Mucosa of gallbladder (tissue), 1 donor: ENCODE results near the gene SIRT3. TPM values are rescaled to one million over a fixed set of nuclear protein-coding genes. Genes with fewer than 3 reads are reported as not detected.

Experiments used
- DNase-seq: peaks from one replicate; pipeline ENCODE4 v3.0.0-alpha.2; 2020; ENCODE audit warnings: low spot score
- total RNA-seq: library from RNA; stranded (reverse); gene quantifications from one replicate; pipeline ENCODE4 v1.2.1, GENCODE V29; 2021
- donor health status: DM: no; HTN: no; CAD: no.

Gene SIRT3
- 19.0 TPM for total RNA-seq

DNA sequence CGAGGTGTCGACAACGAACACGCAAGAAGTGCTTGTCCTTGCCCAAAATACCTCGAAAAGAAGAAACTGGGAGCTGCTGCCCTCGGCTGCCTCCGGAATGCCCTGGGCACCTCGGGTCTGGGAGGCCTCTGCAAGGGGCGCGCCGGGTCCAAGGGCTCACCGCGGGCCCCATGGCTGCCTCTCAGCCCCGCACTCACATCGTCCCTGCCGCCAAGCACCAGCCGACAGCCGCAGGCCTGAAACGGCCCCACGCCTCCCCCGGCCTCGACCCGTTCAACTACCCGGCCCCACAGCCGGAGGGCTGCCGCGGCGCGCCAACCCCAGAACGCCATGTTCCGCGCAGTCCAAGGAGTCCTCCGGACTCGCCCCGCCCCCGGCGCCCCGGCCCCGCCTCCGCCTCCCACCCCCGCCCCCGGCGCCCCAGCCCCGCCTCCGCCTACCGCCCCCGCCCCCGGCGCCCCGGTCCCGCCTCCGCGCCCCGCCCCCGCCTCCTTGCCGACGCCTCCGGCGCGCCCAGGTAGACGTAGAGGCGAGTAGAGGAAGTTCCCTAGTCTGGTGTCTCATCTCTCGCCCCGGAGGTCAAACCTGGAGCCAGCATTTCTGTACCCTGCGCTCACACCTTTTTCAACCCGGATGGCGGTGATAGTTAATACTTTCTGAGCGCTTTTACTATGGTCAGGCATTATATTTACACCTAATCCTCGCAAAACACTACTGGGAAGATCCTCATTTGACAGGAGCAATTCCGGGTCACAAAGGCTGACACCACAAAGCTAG is at the start of gene SIRT3:
Gene SIRT3, minus strand, starts transcription at position 346 of the 777 bp plus-strand sequence. Its CDS starts 14 bp downstream, at position 332.
- peak; percentile 86 for DNase-seq

DNA sequence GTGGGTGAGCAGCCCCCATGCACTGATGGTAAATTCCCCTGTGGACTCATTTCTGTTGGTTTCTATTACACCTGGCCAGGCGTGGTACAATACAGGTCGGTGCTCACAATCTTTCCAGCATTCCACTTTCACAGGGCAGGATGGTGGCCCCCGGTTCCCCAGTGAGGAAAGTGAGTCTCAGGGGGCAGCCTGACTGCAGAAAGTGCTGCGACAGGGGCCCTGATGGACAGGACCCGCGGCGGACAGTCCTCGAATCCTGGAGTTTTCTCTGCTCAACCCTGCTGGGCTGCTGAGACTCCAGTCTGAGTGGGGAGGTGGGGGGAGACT is 49.7 kb upstream of the SIRT3 start:
- DNase-seq, result no peak

DNA sequence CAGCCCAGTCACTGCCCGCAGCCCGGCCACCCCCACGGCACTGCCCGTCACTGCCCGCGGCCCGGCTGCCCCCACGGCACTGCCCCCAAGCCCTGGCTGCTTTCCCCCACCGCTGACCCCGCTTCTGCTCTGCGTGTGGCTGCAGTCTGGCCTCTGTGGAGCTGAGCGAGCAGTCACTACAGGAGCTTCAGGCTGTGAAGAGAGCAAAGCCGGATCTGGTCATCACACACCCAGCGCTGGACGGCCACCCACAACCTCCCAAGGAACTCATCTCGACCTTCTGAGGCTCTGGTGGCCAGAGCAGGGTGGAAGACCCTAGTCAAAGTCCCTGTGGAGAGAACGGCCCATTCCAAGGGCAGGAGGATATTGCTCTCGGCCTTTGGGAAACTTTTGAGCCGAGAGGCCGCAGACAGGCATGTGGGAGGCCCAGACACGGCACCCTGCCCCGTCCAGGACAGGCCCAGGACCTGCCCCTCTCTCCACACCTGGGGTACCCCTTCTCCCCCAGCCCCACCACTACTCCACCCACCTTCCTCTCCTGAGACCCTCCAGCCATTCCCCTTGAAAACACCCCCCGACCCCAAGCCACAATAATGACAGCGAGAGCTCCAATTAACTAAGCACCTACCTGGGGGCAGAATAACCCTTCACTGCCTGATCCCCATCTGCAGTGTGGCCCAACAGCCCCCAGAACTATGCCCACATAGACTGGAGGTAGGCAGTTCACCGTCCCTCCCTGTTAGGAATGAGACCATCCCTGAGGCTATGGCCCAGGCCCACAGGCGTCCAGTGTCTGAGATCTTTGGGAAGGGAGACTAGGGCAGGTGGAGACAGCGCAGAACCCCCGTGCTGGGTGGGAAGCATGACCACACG is 49.1 kb upstream of the SIRT3 start:
- no peak for DNase-seq

DNA sequence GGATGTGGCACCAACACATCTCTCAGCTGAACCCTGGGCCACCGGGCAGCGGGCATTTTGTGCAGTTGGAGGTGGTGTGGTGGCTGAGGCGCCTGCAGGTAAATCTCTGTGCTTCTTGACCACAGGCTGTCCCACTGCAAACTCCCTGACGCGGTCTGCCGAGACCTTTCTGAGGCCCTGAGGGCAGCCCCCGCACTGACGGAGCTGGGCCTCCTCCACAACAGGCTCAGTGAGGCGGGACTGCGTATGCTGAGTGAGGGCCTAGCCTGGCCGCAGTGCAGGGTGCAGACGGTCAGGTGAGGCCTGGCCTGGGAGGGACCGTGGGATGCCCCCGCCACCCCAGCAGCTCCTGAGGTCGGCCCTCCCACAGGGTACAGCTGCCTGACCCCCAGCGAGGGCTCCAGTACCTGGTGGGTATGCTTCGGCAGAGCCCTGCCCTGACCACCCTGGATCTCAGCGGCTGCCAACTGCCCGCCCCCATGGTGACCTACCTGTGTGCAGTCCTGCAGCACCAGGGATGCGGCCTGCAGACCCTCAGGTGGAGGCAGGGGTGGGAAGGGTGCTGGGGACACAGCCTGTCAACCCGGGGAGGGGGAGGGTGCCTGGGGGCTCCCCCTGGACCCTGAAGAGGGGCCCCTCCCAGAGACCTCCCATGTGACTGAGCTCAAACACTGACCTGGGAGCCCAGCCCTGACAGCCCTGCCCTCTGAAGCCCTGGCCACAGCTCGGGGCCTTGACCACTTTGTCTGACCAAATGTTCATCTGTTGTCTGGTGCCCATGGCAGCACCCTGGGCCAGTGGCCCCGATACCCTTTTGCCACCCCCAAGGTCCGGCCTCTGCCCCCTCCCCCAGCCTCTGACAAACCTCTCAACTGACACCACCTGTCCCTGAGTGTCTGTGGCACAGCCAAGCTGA is 48.2 kb upstream of the SIRT3 start:
- DNase-seq, result no peak

DNA sequence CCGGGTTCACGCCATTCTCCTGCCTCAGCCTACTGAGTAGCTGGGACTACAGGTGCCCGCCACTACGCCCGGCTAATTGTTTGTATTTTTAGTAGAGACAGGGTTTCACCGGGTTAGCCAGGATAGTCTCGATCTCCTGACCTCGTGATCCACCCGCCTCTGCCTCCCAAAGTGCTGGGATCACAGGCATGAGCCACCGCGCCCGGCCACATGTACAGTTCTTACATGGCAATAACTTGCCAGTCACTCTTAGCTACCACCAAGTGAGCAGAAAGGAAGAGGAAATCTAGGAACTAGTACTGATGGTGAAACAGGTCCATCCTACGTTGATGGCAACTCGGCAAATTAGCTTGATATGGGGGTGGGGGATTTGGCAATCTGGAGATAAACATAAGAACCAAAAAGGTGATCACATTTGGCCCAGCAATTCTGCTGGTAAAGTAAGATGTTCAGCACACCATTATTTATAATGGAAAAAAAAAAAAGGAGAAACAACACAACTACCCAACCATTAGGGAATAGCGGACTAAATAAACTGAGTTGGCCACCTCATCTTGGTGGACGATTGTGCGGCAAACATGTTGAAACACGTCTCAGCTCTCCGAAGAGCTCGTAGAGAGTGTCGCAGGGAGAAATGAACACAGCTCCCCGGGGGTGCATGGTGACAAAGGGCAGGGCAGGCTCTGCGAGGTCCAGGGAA is 47.4 kb upstream of the SIRT3 start:
- DNase-seq, result no peak

DNA sequence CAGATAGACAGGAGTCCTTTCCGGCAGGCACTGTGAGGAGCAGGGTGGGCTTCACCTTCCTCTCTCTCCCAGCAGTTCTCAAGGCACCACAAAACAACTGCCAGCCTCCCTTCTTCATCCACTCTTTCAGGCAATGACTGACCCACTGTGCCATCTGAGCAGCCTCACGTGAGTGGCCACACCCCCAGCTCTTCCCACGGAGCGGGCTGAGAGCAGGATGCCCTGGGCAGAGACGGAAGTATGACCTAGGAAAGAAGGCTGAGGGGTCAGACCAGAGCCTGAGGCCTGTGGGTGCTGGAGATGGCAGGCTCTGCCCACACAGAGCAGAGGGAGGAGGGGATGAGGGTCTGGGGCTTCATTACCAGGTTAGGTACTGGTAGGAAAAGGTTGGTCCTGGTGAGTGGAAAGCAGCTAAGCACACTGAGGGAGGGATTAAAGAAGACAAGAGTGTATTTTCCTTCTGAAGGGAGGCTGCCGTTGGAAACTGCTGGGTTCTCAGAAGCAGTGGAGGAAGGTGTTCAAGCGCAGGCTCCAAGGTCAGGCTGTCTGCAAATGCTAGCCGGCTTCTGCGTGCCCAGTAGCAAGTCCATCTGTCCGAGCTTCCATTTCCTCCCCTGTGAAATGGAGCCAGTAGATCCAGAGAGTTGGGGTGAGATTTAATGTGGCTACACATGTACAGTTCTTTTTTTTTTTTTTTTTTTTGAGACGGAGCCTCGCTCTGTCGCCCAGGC is 46.7 kb upstream of the SIRT3 start:
- DNase-seq, result no peak

DNA sequence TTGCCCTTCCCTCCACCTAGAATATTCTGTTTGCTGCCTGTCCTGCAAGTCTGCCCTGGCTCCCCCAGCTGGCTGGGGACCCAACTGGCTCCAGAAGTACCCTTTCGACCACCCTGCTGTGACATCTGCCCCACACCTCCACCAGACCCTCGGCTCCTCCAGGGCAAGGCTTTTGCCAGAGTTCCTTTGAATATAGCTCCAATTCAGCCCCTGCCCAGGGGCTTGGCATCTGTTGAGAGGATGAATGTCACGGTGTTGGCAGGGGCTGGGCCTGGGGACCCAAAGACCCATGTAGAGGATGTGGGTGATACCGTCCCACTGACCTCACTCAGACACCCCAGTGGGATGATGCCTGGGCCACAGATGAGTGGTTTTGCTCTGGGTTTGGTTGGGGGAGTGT is 46.0 kb upstream of the SIRT3 start:
- no peak for DNase-seq

DNA sequence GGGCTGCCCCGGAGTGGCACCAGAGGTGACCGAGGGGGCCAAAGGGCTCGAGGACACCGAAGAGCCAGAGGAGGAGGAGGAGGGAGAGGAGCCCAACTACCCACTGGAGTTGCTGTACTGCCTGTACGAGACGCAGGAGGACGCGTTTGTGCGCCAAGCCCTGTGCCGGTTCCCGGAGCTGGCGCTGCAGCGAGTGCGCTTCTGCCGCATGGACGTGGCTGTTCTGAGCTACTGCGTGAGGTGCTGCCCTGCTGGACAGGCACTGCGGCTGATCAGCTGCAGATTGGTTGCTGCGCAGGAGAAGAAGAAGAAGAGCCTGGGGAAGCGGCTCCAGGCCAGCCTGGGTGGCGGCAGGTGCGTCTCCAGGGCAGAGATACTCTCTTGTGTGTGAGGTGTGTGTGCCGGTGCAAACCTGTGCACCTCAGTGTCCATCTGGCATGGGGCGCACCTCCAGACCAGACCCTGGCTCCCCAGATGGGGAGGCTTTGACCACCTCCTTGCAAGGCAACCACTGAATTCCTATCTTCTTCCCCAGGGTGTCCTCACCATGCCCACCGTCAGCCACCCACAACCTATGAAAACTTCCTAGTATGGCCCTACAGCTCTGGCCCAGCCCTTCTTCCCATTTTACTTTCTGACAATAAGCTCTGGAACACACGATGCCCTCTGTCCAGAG is 45.5 kb upstream of the SIRT3 start:
- DNase-seq, result no peak

DNA sequence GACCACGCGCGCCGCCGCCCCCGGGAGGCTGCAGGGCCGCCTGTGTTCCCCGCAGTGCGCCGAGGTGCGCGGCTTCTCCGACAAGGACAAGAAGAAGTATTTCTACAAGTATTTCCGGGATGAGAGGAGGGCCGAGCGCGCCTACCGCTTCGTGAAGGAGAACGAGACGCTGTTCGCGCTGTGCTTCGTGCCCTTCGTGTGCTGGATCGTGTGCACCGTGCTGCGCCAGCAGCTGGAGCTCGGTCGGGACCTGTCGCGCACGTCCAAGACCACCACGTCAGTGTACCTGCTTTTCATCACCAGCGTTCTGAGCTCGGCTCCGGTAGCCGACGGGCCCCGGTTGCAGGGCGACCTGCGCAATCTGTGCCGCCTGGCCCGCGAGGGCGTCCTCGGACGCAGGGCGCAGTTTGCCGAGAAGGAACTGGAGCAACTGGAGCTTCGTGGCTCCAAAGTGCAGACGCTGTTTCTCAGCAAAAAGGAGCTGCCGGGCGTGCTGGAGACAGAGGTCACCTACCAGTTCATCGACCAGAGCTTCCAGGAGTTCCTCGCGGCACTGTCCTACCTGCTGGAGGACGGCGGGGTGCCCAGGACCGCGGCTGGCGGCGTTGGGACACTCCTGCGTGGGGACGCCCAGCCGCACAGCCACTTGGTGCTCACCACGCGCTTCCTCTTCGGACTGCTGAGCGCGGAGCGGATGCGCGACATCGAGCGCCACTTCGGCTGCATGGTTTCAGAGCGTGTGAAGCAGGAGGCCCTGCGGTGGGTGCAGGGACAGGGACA is 44.8 kb upstream of the SIRT3 start:
- DNase-seq, result no peak

DNA sequence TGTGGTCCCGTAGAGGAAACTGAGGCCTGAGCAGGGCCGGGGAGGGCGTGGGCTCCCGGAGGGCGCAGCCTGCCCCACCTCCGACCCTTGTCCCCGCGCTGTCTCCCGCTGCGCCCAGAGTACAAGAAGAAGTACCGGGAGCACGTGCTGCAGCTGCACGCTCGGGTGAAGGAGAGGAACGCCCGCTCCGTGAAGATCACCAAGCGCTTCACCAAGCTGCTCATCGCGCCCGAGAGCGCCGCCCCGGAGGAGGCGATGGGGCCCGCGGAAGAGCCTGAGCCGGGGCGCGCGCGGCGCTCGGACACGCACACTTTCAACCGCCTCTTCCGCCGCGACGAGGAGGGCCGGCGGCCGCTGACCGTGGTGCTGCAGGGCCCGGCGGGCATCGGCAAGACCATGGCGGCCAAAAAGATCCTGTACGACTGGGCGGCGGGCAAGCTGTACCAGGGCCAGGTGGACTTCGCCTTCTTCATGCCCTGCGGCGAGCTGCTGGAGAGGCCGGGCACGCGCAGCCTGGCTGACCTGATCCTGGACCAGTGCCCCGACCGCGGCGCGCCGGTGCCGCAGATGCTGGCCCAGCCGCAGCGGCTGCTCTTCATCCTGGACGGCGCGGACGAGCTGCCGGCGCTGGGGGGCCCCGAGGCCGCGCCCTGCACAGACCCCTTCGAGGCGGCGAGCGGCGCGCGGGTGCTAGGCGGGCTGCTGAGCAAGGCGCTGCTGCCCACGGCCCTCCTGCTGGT is 44.0 kb upstream of the SIRT3 start:
- DNase-seq, result peak; percentile 72

DNA sequence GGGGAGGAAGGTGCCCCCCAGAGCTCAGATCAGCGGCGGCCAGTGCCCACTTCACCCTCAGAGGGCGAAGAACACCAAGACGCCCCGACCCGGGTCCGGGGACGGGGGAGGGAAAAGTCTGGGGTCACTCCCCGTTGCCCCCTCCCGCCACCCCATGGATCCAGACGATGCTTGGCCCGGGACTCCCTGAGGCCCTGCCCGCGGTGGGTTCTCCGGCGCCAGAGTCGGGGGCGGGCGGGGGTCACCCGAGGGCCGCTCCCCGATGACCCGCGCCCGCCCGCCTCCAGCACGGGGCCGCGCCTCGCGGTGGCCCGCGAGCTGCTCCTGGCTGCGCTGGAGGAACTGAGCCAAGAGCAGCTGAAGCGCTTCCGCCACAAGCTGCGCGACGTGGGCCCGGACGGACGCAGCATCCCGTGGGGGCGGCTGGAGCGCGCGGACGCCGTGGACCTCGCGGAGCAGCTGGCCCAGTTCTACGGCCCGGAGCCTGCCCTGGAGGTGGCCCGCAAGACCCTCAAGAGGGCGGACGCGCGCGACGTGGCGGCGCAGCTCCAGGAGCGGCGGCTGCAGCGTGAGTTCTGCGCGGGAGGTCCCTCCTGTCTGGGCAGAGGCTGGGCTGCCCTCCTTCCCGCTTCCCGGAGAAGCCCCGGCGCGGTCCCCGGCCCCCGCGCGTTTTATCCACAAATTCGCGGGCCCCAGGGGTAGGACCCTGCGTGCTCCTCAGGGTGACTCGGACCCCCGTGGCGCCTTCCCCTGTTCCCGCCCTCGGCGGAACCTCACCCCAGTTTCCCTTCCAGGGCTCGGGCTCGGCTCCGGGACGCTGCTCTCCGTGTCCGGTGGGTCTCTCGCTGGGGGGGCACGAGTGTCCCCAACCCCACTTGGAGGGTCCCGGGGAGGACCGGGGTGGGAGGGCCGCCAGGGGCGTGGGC is 43.2 kb upstream of the SIRT3 start:
- DNase-seq, result no peak

DNA sequence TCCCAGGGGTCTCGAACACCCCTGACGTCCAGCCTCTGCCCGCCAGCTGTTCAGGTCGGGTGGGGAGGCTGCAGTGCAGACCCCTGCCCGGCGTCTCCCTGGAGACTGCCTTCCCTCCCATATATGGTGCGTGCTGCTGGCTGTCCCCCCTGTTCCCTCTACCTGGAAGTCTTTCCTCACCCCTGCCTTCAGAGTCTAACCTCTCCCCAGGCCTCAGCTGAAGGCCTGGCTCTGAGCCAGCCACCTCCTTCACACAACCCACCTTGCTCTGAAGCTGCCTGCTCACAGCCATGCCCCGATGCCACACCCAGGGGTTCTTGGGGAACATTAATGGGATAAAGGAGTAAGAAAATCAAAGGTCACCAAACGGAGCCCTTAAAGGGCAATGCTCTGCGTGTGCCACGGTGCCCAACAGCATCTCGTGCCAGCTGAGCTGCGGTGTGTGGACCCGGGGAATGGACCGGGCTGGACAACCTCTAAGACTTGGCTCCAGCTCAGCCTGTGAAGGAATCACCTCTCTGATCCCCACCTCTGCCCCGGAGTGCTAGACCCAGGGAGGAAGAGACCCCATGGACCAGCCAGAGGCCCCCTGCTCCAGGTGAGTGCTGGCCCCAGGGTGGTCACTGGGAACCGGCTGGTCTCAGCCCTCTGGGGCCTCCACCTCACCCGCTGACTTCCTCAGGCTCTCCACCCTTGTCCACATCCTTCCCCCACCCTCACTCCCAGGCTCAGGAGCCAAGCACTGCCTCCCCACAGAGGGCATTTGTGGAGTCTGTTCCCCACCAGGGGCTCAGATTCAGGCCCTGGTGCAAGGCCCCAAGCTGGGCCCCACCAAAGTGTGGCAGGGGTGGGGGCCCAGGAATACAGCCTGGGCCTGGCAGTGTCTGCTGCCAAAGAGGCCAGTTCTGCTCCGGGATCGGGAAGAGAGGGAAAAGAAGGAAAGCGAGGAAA is 42.1 kb upstream of the SIRT3 start, which contains the start of gene NLRP6:
Gene NLRP6, plus strand, starts transcription at position 407 of the 951 bp plus-strand sequence. Its CDS starts 163 bp downstream, at position 570.
- DNase-seq, result no peak

DNA sequence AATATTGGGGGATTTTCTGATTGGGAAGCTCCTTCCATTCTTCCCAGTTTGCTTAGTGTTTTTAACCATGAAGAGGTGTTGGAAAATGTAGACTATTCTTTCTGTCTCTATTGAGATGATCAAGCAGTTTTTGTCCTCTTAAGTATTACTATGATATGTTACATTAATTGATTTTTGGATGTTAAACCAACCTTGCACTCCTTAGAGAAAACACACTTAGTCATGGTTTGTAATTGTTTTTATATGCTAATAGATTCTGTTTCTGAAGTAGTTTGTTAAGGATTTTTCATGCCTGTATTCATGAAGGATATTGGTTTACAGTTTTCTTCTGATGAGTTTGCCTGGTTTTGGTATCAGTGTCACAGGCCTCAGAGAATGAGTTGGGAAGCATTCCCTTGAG is 40.1 kb upstream of the SIRT3 start:
- DNase-seq, result no peak

DNA sequence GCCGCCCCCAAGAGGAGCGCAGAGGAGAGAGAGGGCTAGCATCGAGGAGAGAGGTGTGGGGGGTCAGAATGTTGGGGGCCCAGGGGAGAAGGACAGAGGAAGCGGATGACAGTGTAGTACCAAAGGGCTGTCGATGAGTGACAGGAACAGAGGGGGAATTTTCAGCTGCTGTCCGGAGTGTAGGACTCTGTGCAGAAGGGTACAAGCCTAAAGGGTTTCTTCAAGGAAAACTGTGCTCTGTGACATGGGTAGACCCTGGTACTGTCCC is 36.7 kb upstream of the SIRT3 start:
- DNase-seq, result no peak

DNA sequence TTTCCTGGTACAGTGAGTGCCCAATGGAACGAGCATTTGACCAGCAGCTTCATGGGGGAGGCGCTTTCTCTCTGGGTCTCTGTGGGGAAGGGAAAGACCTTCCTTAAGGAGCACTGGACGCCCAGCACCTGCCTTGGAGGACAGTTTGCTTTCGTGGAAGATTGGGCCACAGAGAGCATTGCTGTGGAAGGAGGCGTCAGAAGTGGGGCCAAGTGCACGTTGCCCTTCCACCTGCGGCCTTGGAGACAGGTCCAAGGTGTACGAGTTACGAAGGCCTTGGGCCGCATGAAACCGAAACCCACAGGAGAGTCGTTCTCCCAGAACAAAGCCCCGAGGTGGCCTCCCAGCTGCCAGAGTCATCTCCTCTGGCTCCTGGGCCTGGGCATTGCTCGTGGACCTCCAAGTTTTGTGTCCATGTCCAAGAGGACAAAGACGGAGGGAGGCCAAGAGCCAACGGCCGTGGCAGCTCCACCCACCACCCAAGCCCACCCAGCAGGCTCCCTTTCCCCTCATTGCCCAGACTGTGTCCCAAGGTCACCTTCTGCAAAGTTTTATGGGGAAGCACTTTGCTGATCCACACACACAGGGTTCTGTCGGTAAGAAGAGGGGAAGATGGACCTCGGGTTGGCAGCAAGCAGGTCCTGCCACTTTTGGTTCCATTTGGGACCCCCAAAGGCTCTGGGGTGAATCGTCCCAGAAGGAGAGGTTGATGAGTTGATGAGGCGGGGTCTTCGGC is 36.2 kb upstream of the SIRT3 start:
- no peak for DNase-seq

DNA sequence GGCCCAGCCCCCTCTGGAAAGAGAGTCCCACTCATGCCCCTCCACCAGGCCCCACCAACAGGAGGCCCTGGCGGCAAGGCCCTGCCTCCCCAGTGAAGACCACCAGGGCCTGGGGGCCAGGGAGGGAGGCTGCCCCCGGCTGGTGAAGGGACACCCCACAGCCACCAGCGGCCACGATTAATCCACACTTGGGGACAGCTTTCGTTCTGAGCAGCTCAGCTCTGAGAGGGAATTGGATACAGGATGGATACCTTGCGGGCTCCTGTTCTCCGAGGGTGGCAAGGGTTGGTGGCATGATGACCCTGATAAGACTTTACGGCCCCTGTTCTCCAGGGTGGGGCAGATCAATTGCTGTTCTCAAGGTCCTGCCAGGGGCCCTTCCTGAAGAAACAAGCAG is 35.2 kb upstream of the SIRT3 start:
- no peak for DNase-seq
